Trophoblast cell (in vitro differentiated cells and primary cell): Measurements from ENCODE around the gene MCMBP.
"Not testable (repeated sequence)": the region's sequence is repeated elsewhere in the genome, so short reads cannot be mapped to it uniquely, and the experiment has no call there.

Source experiments
- DNase-seq, 2 donors: peaks; one replicate each; pipeline ENCODE4 v3.0.0-alpha.2; 2016
- H2AFZ ChIP-seq: 2 replicates; pipeline ENCODE4 v1.6.1; 2013; ENCODE audit warnings: low read length, moderate library complexity, mild to moderate bottlenecking; ENCODE audit not compliant: insufficient read depth, poor library complexity
- H2AK5ac ChIP-seq: 2 replicates; pipeline ENCODE4 v1.6.1; 2013; ENCODE audit warnings: mild to moderate bottlenecking, low read length
- H2BK120ac ChIP-seq: 2 replicates; pipeline ENCODE4 v1.6.1; 2013; ENCODE audit warnings: low read length, mild to moderate bottlenecking, moderate library complexity; ENCODE audit not compliant: insufficient read depth, poor library complexity
- H2BK12ac ChIP-seq: 2 replicates; pipeline ENCODE4 v1.6.1; 2013; ENCODE audit warnings: mild to moderate bottlenecking, low read length, moderate library complexity
- H2BK5ac ChIP-seq: 2 replicates; pipeline ENCODE4 v1.6.1; 2013; ENCODE audit warnings: low read length, low read depth, moderate library complexity, mild to moderate bottlenecking; ENCODE audit not compliant: poor library complexity
- H3K14ac ChIP-seq: 2 replicates; pipeline ENCODE4 v1.6.1; 2013; ENCODE audit warnings: mild to moderate bottlenecking, low read length
- H3K18ac ChIP-seq: 2 replicates; pipeline ENCODE4 v1.6.1; 2013; ENCODE audit warnings: mild to moderate bottlenecking, low read length
- H3K23ac ChIP-seq: 2 replicates; pipeline ENCODE4 v1.6.1; 2013; ENCODE audit warnings: low read length
- H3K27ac ChIP-seq: 2 replicates; pipeline ENCODE4 v1.5.1; 2013; ENCODE audit warnings: low read depth, mild to moderate bottlenecking, inconsistent platforms, low read length, moderate library complexity
- H3K27me3 ChIP-seq: 2 replicates; pipeline ENCODE4 v1.6.1; 2013; ENCODE audit warnings: inconsistent platforms, mild to moderate bottlenecking, low read length, moderate library complexity; ENCODE audit not compliant: insufficient read depth
- H3K36me3 ChIP-seq, 2 experiments: 1 replicate in 1 of 2; 2 replicates in 1 of 2; pipeline ENCODE4 v1.6.1; 2013; ENCODE audit warnings: low read length in 2 of 2, mild to moderate bottlenecking in 2 of 2, moderate library complexity in 1 of 2; ENCODE audit not compliant: insufficient read depth in 2 of 2, control insufficient read depth in 1 of 2
- H3K4ac ChIP-seq: 2 replicates; pipeline ENCODE4 v1.6.1; 2013; ENCODE audit warnings: low read depth, mild to moderate bottlenecking, low read length, moderate library complexity
- H3K4me1 ChIP-seq, 2 experiments: 1 replicate in 1 of 2; 2 replicates in 1 of 2; pipeline ENCODE4 v1.6.1; 2013; ENCODE audit warnings: low read length in 2 of 2, mild to moderate bottlenecking in 2 of 2, moderate library complexity in 1 of 2; ENCODE audit not compliant: insufficient read depth in 2 of 2, control insufficient read depth in 1 of 2
- H3K4me2 ChIP-seq: 2 replicates; pipeline ENCODE4 v1.6.1; 2013; ENCODE audit warnings: inconsistent platforms, mild to moderate bottlenecking, low read length, moderate library complexity
- H3K4me3 ChIP-seq: 2 replicates; pipeline ENCODE4 v1.5.1; 2013; ENCODE audit warnings: mild to moderate bottlenecking, low read depth, low read length, inconsistent platforms
- H3K79me1 ChIP-seq: one replicate; pipeline ENCODE4 v1.6.1; 2013; ENCODE audit warnings: low read length
- H3K79me2 ChIP-seq: 2 replicates; pipeline ENCODE4 v1.6.1; 2013; ENCODE audit warnings: low read length, mild to moderate bottlenecking; ENCODE audit not compliant: control insufficient read depth, insufficient read depth, poor library complexity
- H3K9ac ChIP-seq: 2 replicates; pipeline ENCODE4 v1.6.1; 2013; ENCODE audit warnings: mild to moderate bottlenecking, low read length
- H3K9me3 ChIP-seq: 2 replicates; pipeline ENCODE4 v1.6.1; 2013; ENCODE audit warnings: low read depth, mild to moderate bottlenecking, control low read depth, inconsistent platforms, low read length; ENCODE audit not compliant: insufficient read depth
- H4K12ac ChIP-seq: 2 replicates; pipeline ENCODE4 v1.6.1; 2013; ENCODE audit warnings: low read depth, mild to moderate bottlenecking, low read length, moderate library complexity
- H4K8ac ChIP-seq: 2 replicates; pipeline ENCODE4 v1.6.1; 2013; ENCODE audit warnings: low read depth, mild to moderate bottlenecking, low read length, moderate library complexity
- H4K91ac ChIP-seq: one replicate; pipeline ENCODE4 v1.6.1; 2013; ENCODE audit warnings: low read depth, mild to moderate bottlenecking, low read length, moderate library complexity
- WGBS: extraction: QIAGEN DNeasy Blood & Tissue Kit; methylation state at CpG from one replicate; pipeline ENCODE4 v1.1.7; 2013; ENCODE audit warnings: missing lambda C conversion rate; ENCODE audit not compliant: insufficient read length, insufficient coverage; ENCODE audit errors: extremely low coverage; 5-methylcytosine and 5-hydroxymethylcytosine counted together

Gene MCMBP

GRCh38 chr10:119893074-119893473 lies 20.4 kb upstream of the MCMBP start:
- H2AK5ac ChIP-seq, result peak overlapping the region; percentile 13
- DNase-seq, result peak; percentile 8 to 43
- H4K91ac ChIP-seq, result peak overlapping the region; percentile 79
- peak overlapping the region; percentile 82 for H3K4me3 ChIP-seq
- no CpG with 5 or more reads among the region's 9 CpGs for WGBS
- peaks cover 8% of the 10 kb centered on the region for H3K79me1 ChIP-seq
- no peak overlapping the region for H3K27ac ChIP-seq
- H2AFZ ChIP-seq, result peak overlapping the region; percentile 38
- peak overlapping the region; percentile 77 for H3K14ac ChIP-seq
- peak overlapping the region; percentile 25 for H2BK120ac ChIP-seq
- peak overlapping the region; percentile 31 for H3K18ac ChIP-seq
- peaks cover 2% of the 10 kb centered on the region for H3K9me3 ChIP-seq
- H3K4me1 ChIP-seq, result peaks cover 0 to 3% of the 10 kb centered on the region in 2 experiments
- peak overlapping the region; percentile 88 for H4K8ac ChIP-seq
- peak overlapping the region; percentile 68 for H4K12ac ChIP-seq
- H2BK12ac ChIP-seq, result no peak overlapping the region
- peak overlapping the region; percentile 89 for H3K9ac ChIP-seq
- no peak overlapping the region for H3K23ac ChIP-seq
- peaks cover 8% of the 10 kb centered on the region for H3K79me2 ChIP-seq
- no peaks in the 10 kb centered on the region for H3K27me3 ChIP-seq
- peak overlapping the region; percentile 95 for H3K4ac ChIP-seq
- peak overlapping the region; percentile 11 for H2BK5ac ChIP-seq
- peak overlapping the region; percentile 95 for H3K4me2 ChIP-seq
- peaks cover 6% of the 10 kb centered on the region in 2 experiments for H3K36me3 ChIP-seq

GRCh38 chr10:119892188-119893065 lies 19.8 kb upstream of the MCMBP start, which contains the start of gene SEC23IP:
SEC23IP (plus strand) TSS chr10:119892730; CDS start chr10:119892783, 53 bp downstream.
- H2AK5ac ChIP-seq, result peak within 1 kb of the TSS; percentile 13
- peak within 1 kb of the TSS; percentile 89 for H3K9ac ChIP-seq
- peak within 1 kb of the TSS; percentile 95 for H3K4ac ChIP-seq
- peak within 1 kb of the TSS; percentile 77 for H3K14ac ChIP-seq
- H4K12ac ChIP-seq, result peak within 1 kb of the TSS; percentile 93
- peak within 1 kb of the TSS; percentile 71 for H2AFZ ChIP-seq
- WGBS, result 100% methylated on average over 1 of the region's 61 CpGs
- H2BK5ac ChIP-seq, result peak within 1 kb of the TSS; percentile 65
- peaks cover 0 to 3% of the 10 kb centered on the region in 2 experiments for H3K4me1 ChIP-seq
- H4K8ac ChIP-seq, result peak within 1 kb of the TSS; percentile 93
- H3K36me3 ChIP-seq, result peaks cover 6% of the 10 kb centered on the region in 2 experiments
- peak within 1 kb of the TSS; percentile 95 for H3K4me2 ChIP-seq
- H2BK12ac ChIP-seq, result no peak within 1 kb of the TSS
- peaks cover 2% of the 10 kb centered on the region for H3K9me3 ChIP-seq
- peak within 1 kb of the TSS; percentile 35 for H3K27ac ChIP-seq
- peaks cover 8% of the 10 kb centered on the region for H3K79me1 ChIP-seq
- H3K79me2 ChIP-seq, result peaks cover 8% of the 10 kb centered on the region
- H2BK120ac ChIP-seq, result peak within 1 kb of the TSS; percentile 67
- no peaks in the 10 kb centered on the region for H3K27me3 ChIP-seq
- H3K4me3 ChIP-seq, result peak within 1 kb of the TSS; percentile 82
- DNase-seq, result peak; percentile 96 to 97
- H3K23ac ChIP-seq, result no peak within 1 kb of the TSS
- peak within 1 kb of the TSS; percentile 80 for H3K18ac ChIP-seq
- peak within 1 kb of the TSS; percentile 79 for H4K91ac ChIP-seq

GRCh38 chr10:119891849-119892187 lies 19.2 kb upstream of the MCMBP start:
- not testable (repeated sequence) for H3K27me3 ChIP-seq, H3K27ac ChIP-seq, H3K79me2 ChIP-seq, H3K9me3 ChIP-seq, H3K4me3 ChIP-seq, H3K79me1 ChIP-seq, H3K4me1 ChIP-seq, H3K9ac ChIP-seq, H2AK5ac ChIP-seq, H3K23ac ChIP-seq, H2BK5ac ChIP-seq, H3K14ac ChIP-seq, H3K4ac ChIP-seq, H3K36me3 ChIP-seq, H2BK120ac ChIP-seq, DNase-seq, H2BK12ac ChIP-seq, H3K18ac ChIP-seq
- peak overlapping the region; percentile 45 for H2AFZ ChIP-seq
- peak overlapping the region; percentile 78 for H3K4me2 ChIP-seq
- no CpG with 5 or more reads among the region's 14 CpGs for WGBS
- peak overlapping the region; percentile 69 for H4K12ac ChIP-seq
- peak overlapping the region; percentile 53 for H4K91ac ChIP-seq
- H4K8ac ChIP-seq, result peak overlapping the region; percentile 76

- WGBS, result no CpG with 5 or more reads among the region's 4 CpGs
Observed at GRCh38 chr10:119890307-119890706, 17.7 kb upstream of the MCMBP start.

More at GRCh38 chr10:119890307-119890706, 17.7 kb upstream of the MCMBP start:
- not testable (repeated sequence) for H3K27ac ChIP-seq, H3K79me2 ChIP-seq, H3K9ac ChIP-seq, H3K27me3 ChIP-seq, H4K12ac ChIP-seq, H2BK120ac ChIP-seq, H2BK12ac ChIP-seq, H4K91ac ChIP-seq, H3K4me2 ChIP-seq, H3K4me3 ChIP-seq, H3K23ac ChIP-seq, H3K18ac ChIP-seq, H3K4ac ChIP-seq, H3K14ac ChIP-seq, H2AFZ ChIP-seq, H3K4me1 ChIP-seq, H2BK5ac ChIP-seq, H3K79me1 ChIP-seq, H3K36me3 ChIP-seq, DNase-seq, H4K8ac ChIP-seq, H3K9me3 ChIP-seq, H2AK5ac ChIP-seq
